A549 (cell line): ENCODE measurements around the gene NLK.

Experiments
- FOSL2 ChIP-seq, 2 experiments: fragments of 450-650 bp in 1 of 2; fragments of >200 bp in 1 of 2; sonication (Bioruptor Twin) in 1 of 2; formaldehyde crosslinking; IDR thresholded peaks; 2 replicates each; pipeline versions ENCODE4 v1.5.0 to v1.6.1; 2016 to 2020; ENCODE audit warnings: mild to moderate bottlenecking in 1 of 2, moderate library complexity in 1 of 2
- MAZ ChIP-seq: fragments of 150-350 bp; IDR thresholded peaks from 2 replicates; pipeline ENCODE4 v1.6.1; 2014; ENCODE audit warnings: antibody characterized with exemption, low read depth, low read length, borderline replicate concordance
- POLR2A ChIP-seq: IDR thresholded peaks from 2 replicates; pipeline ENCODE4 v1.6.1; 2012; ENCODE audit warnings: mild to moderate bottlenecking, low read length
- SMC3 ChIP-seq: fragments of >200 bp; sonication (Bioruptor Twin); formaldehyde crosslinking; IDR thresholded peaks from 3 replicates; pipeline ENCODE4 v1.6.1; 2018; ENCODE audit warnings: inconsistent platforms
- SREBF2 ChIP-seq: fragments of 450-650 bp; IDR thresholded peaks from 2 replicates; pipeline ENCODE4 v1.6.1; 2014; ENCODE audit warnings: mild to moderate bottlenecking, moderate library complexity
- ZNF302 ChIP-seq: fragments of 250-450 bp; sonication (Bioruptor Pico); IDR thresholded peaks from 2 replicates; pipeline ENCODE4 v1.9.0; 2021; ENCODE audit warnings: inconsistent platforms, mild to moderate bottlenecking, moderate library complexity
- TF ChIP-seq, protein P1 (sequence below): fragments of >200 bp; sonication (Bioruptor Twin); formaldehyde crosslinking; IDR thresholded peaks from 3 replicates; pipeline ENCODE4 v1.5.1; 2016
- TF ChIP-seq, protein P2 (sequence below): IDR thresholded peaks from 2 replicates; pipeline ENCODE4 v1.6.1; 2012
- TF ChIP-seq, protein P3 (sequence below): fragments of 200-600 bp; sonication (generic); IDR thresholded peaks from 2 replicates; pipeline ENCODE4 v1.6.1; 2016; ENCODE audit warnings: antibody characterized with exemption, mild to moderate bottlenecking, moderate library complexity

DNA sequence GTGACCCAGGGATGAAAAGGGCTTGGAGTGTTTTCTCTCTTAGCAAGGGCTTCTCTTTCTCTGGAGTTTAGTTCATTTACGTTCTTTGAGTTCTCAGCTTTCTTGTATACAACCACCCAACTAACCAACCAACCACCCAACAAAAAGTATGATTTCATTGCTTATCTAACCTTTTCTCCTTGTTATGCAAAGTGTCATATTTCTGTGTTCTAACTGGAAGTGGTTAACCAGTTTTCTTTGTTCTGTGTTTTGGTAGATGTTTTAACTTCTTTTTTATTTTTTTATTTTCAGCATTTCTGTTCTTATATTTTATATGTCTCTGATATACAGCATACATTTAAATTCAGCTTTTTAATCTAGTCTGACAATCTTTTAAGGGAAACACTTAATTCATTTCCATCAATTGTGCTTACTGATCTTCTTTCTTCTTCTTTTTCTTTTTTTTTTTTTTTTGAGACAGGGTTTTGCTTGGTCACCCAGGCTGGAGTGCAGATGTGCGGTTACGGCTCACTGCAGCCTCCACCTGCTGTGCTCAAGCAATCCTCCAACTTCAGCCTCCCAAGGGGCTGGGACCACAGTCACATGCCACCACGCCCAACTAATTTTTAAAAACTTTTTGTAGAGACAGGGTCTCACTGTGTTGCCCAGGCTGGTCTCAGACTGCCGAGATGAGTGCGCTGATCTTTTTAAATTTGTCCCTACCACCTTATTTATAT is 29.6 kb downstream of the NLK start:
- TF ChIP-seq, protein P1, sequence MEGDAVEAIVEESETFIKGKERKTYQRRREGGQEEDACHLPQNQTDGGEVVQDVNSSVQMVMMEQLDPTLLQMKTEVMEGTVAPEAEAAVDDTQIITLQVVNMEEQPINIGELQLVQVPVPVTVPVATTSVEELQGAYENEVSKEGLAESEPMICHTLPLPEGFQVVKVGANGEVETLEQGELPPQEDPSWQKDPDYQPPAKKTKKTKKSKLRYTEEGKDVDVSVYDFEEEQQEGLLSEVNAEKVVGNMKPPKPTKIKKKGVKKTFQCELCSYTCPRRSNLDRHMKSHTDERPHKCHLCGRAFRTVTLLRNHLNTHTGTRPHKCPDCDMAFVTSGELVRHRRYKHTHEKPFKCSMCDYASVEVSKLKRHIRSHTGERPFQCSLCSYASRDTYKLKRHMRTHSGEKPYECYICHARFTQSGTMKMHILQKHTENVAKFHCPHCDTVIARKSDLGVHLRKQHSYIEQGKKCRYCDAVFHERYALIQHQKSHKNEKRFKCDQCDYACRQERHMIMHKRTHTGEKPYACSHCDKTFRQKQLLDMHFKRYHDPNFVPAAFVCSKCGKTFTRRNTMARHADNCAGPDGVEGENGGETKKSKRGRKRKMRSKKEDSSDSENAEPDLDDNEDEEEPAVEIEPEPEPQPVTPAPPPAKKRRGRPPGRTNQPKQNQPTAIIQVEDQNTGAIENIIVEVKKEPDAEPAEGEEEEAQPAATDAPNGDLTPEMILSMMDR = no peak
- TF ChIP-seq, protein P2, sequence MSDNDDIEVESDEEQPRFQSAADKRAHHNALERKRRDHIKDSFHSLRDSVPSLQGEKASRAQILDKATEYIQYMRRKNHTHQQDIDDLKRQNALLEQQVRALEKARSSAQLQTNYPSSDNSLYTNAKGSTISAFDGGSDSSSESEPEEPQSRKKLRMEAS = no peak
- TF ChIP-seq POLR2A (no peak), SMC3 (no peak), MAZ (no peak), ZNF302 (no peak), SREBF2 (no peak), FOSL2 (IDR thresholded peaks at IDR 0.05) (no peak), FOSL2 (CRISPR knock-in tag; IDR thresholded peaks at IDR 0.05) (no peak)
- TF ChIP-seq, protein P3, sequence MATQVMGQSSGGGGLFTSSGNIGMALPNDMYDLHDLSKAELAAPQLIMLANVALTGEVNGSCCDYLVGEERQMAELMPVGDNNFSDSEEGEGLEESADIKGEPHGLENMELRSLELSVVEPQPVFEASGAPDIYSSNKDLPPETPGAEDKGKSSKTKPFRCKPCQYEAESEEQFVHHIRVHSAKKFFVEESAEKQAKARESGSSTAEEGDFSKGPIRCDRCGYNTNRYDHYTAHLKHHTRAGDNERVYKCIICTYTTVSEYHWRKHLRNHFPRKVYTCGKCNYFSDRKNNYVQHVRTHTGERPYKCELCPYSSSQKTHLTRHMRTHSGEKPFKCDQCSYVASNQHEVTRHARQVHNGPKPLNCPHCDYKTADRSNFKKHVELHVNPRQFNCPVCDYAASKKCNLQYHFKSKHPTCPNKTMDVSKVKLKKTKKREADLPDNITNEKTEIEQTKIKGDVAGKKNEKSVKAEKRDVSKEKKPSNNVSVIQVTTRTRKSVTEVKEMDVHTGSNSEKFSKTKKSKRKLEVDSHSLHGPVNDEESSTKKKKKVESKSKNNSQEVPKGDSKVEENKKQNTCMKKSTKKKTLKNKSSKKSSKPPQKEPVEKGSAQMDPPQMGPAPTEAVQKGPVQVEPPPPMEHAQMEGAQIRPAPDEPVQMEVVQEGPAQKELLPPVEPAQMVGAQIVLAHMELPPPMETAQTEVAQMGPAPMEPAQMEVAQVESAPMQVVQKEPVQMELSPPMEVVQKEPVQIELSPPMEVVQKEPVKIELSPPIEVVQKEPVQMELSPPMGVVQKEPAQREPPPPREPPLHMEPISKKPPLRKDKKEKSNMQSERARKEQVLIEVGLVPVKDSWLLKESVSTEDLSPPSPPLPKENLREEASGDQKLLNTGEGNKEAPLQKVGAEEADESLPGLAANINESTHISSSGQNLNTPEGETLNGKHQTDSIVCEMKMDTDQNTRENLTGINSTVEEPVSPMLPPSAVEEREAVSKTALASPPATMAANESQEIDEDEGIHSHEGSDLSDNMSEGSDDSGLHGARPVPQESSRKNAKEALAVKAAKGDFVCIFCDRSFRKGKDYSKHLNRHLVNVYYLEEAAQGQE = no peak
